HG03442 (cell line): ENCODE results near the gene PDE10A.

ENCODE experiments used
- ATAC-seq: cut with Tn5 transposase; IDR thresholded peaks from one replicate; pipeline ENCODE4 v1.9.1; 2021; ENCODE audit warnings: mild to moderate bottlenecking, moderate library complexity; ENCODE audit not compliant: unreplicated experiment

Gene PDE10A

DNA sequence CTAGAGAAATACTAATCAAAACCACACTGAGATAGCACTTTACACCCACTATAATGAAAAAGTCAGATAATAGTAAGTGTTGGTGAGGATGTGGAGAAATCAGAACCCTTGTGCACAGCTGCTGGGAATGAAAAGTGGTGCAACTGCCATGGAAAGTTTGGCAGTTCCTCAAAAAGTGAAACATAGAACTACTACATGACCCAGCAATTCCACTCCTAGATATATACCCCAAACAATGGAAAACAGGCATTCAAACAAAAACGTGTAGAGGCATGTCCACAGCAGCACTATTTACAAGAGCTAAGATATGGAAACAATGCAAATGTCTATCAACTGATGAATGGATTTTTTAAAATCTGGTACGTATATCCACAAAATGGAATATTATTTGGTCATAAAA lies 236.1 kb downstream of the PDE10A start:
- no peak for ATAC-seq

DNA sequence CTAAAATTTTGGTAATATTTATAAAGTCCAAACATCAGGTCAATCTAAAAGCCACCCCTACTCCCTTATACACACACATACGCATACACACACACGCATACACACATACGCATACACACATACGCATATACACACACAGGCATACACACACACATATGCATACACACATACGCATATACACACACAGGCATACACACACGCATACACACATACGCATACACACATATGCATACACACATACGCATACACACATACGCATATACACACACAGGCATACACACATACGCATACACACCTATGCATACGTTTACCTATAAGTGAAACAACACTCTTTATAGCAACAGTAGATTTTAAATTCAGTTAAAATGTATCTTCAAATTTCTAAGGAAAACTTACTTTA lies 240.8 kb downstream of the PDE10A start:
- ATAC-seq: no peak

DNA sequence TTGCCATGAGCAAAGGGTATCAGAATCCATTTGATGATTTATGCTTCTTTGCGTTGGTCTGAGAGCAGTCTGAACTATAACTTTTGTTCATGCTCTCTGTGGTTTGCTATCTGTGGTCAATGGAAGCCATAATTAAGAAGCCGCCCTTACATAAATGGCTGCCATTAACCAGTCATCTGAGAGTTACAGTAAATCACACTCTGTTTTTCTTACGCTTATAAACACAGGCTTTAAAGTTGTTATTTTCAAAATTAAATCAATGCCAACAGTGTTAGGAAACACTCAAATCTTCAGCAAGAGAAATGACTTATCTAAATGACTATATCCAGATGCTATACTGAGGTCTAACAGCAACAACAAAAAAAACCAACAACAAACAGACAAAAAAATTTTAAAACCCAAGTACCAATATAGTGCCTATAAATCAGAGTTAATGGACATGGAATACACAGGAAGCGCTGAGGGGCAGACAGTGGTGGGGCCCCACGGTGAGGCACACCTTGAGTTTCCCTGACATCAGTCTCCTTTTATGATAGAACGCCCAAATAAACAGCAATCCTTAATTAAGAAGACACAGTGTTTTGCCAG lies 245.7 kb downstream of the PDE10A start:
- no peak for ATAC-seq

DNA sequence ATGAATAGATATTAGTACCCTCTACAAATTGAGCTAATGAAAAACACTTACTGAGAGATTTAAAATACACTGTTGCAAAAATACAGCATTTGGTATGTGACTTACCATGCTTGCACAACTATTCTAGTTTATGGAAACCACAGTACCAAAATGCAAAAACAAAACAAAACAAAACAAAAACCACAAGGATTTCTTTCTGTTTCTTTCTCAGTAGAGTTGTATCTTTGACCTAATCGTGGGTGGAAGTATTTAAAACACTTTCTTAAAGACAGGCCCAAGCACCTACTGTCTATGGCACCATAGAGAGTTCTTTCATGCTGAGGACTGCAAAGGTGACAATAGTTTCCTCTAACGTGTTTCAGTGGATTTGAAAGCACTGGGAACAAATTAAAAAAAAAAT lies 258.3 kb downstream of the PDE10A start:
- no peak for ATAC-seq

DNA sequence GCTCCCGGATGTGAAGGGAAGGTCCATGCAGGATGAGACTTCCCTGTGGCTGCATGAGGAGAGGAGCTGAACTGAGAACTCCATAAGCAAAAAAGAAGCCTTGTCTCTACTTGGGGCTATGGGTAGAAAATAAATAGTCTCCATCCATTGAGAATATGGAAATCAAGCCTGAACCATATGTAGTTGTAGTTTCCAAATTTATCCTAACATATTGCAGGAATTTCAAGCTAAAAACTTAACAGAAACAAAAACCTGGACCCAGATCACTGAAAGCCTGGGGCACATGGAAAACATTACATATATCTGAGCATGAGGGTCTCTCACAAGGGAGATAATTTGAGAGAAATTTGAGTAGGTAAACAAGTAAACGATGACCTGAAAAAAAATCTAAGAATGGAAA lies 258.7 kb downstream of the PDE10A start:
- no peak for ATAC-seq

DNA sequence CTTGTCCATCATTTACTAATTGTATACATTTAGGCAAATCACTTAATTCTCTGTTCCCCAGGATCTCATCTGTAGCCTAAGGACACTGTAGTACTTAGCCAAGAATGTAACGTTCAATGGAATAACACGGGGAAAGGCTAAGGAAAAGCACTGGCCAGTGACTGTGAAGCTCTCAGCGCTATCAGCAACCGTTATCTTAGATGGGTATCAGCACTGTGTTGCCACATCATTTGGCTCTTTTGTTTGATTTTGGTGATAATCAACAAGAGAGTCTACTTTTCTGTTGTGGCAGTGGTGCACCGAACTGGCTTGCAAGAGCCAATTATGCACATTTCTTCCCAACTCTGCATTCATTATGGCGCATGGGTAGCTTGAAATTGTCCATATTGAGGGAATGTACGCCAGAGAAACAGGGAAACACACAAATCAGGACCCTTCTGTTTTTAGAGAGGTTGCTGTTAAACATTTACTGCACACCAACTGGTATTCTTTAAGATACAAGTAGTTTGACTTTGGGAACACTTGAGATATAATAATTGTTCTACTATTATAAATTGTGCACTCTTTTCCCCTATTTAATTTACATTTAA lies 259.9 kb downstream of the PDE10A start:
- ATAC-seq: no peak

DNA sequence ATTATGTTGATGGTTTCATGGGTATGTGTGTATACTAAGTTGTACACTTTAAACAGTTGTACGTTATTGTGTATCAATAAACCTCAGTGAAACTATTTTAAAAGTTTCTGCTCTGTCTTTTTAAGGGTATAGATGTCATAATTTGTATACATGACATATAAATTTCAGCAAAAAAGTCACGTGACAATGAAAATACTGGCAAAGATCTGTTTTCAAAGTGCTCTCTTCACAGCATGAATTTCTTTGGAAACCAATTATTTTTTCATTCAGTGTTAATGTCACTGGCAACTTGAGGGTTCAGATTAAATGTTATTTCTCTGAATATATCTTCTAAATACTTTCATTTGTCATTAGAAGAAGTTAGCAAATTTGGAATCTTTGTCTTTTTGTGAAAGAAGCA lies 261.9 kb downstream of the PDE10A start:
- ATAC-seq: no peak

DNA sequence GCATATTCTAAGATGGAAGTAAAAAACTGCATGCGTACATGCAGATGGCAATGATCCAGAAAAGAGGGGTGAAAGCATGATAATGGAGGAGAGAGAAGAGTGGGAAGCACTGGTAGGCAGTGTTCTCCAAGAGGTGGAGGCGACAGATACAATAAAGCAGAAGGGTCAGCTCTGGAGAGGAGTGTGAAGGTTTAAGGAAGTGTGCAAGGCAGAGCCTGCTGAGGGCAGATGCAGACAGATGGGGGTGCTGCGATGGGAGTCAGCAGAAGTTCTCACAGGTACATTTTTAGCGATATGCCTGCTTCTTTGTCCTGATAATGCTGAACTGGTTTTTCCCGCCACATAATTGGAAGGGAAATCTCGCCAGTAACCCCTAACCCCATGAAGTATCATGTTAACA lies 272.6 kb downstream of the PDE10A start:
- ATAC-seq: no peak

DNA sequence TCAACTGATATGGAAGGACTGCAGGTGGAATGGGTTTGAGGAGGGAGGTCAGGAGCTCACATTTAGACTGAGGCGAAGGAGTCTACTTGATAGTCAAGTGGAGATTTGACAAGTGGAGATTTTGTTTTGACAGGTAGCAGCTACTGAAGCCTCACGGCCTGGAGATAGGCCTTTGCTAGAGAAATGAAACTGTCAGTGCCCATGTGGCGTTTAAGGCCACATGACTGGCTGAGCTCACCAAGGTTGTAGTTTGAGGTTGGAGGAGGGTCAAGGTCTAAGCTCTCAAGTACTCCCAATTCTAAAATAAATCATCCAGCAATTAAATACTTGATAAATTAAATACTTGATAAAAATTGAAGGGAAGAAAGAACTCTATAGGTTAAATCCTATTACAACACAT lies 273.5 kb downstream of the PDE10A start:
- no peak for ATAC-seq

DNA sequence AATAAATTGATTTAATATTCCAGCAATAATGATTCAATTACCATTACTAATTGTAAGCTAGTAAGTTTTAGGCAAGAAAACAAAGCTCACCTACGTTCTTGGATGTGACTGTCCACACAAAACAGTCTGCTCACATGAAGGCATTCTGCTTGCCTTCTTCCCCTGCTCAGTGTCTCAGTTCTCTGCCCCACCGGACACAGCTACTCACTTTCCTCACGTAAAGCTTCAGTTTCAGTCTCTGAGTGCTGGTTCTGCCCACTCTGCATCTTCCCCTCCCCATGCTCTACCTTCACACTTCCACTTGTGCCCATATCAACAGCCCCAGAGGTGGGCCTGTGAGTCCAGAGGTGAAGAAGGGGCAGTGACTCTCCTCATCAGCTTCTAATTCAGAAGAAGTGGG lies 279.7 kb downstream of the PDE10A start:
- no peak for ATAC-seq

DNA sequence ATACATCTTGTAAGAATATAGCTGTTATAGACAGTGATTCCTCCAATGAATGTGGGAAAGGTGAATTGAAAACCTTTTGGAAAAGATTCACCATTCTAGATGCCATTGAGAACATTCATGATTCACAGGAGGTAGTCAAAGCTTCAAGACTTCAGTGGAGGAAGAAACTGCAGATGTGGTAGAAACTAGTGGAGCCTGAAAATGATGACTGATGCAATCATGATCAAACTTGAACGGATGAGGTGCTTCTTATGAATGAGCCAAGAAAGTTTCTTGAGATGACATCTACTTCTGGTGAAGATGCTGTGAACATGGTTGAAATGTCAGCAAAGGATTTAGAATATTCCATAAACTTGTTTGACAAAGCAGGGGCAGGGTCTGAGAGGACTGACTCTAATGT lies 286.9 kb downstream of the PDE10A start:
- ATAC-seq: no peak

DNA sequence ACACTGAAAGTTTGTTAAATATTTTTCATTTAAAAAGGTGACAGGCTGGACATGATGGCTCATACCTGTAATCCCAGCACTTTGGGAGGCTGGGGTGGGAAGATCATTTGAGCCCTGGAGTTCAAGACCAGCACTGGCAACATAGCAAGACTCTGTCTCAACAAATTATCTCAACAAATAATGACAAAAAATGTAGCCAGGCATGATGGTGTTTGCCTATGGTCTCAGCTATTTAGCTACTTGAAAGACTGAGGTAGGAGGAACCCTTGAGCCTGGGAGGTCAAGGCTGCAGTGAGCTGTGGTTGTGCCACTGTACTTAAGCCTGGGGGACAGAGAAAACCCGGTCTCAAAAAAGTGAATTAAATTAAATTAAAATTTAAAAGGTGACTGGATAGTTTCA lies 297.7 kb downstream of the PDE10A start:
- no peak for ATAC-seq

DNA sequence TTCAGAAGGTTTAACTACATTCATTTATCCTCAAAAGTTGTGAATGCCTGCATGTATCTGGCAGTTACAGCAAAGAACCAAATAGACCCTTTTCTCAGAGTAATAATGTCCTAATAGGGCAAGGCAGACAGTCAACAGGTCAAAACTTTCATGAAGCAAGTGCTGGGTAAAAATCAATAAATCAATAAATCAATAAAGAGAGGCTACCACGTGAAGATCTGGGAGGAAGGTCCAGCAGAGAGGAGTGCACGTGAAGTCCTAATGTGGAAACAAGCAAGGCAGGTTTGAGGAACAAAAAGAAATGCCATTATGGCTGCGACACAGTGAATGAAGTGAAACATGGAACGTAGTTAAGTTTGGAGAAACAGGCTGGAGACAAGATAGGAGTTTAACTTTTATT lies 317.3 kb downstream of the PDE10A start:
- ATAC-seq: no peak

DNA sequence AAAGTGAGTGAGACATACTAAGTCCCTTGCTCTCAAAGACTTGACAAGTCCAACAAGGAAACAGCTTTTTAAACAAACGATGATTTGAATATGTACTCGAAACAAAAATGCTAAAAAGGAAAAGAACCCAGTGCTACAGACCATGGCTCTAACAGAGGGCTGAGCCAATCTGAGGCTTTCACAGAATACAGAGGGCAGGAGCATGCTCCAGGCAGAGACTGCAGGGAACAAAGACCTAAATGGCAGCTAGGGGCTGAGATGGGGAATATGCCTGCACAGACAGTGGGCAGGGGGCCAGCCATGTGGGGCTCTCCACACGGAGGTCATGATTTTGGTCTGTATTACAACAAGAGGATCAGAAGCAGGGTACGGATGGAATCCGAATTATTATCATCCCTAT lies 322.5 kb downstream of the PDE10A start:
- no peak for ATAC-seq

DNA sequence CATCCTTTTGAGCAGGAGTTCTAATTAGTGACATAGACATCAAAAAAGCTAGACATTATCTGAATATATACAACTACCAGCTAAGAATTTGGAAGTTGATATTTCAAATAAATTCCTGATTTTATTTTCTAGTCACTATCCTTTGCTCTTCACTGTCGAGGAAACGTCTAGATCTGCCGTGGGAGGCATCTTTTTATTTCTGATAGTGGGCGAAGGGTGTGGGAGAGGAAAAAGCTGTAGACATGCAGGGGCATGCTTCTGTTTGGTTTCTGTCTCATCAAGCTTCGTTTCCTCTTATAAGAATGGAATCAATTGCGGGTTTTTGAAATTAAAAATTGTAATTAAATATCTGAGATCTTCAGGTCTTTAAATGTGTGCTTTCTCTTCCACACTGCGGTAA lies 337.4 kb downstream of the PDE10A start:
- ATAC-seq: no peak

DNA sequence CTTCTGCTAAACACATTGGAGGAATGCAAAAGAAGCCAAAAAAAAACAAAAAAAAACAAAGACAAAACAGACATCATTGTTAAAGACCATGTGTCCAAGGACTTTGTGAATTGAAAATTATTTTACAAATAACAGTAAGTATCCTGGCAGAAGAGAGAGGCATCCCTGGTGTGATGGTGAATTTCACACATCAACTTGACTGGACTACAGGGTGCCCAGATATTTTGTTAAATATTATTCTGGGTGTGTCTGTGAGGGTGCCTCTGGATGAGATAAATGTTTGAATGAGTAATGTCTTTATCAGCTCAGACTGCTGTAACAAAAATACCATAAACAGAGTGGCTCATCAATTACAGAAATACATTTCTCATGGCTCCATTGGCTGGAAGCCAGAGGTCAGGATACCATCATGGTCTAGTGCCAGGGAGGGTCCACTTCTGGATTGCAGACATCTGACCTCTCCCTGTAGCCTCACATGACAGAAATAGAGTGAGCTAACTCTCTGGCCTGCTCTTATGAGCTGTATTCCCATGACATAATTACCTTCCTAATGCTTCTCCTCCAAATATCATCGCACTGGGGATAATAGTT lies 341.4 kb downstream of the PDE10A start:
- ATAC-seq: no peak

DNA sequence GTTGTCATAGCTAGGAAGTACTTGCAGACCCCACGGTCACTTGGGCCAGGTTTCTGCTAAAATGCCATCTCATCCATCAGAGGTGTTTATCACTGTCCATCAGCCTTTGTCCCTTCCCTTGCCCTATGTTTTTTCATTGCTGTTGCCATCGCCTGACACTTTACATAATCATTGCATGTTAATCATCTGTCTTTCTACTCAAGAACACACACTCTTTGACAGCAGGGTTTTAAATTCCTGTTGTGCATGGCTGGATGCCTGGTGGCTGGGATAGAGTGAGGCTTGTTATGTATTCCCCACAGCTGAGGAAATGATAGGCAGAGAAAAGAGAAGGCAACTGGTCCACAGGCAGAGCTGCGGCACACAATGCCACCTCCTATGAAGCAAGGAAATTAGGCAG lies 341.9 kb downstream of the PDE10A start:
- no peak for ATAC-seq

DNA sequence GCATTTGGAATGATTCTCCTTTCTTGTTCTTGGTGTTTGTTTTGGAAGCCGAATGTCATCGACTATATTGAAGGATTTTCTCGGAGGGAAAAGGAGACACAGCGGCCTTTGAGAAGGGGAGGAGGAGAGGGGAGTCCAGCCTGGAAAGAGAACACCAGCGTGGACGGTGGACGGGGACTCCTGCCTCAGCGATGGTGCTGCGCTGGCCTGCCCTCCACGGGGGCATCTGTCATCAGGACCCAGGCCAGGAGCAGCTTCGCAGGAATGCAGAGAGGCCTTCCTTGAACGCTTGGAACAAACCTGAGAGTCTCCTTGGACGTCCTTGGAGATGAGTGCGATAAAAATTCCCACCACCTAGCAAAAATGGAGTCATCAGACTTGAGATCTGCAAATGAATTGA lies 345.3 kb downstream of the PDE10A start:
- ATAC-seq: no peak

DNA sequence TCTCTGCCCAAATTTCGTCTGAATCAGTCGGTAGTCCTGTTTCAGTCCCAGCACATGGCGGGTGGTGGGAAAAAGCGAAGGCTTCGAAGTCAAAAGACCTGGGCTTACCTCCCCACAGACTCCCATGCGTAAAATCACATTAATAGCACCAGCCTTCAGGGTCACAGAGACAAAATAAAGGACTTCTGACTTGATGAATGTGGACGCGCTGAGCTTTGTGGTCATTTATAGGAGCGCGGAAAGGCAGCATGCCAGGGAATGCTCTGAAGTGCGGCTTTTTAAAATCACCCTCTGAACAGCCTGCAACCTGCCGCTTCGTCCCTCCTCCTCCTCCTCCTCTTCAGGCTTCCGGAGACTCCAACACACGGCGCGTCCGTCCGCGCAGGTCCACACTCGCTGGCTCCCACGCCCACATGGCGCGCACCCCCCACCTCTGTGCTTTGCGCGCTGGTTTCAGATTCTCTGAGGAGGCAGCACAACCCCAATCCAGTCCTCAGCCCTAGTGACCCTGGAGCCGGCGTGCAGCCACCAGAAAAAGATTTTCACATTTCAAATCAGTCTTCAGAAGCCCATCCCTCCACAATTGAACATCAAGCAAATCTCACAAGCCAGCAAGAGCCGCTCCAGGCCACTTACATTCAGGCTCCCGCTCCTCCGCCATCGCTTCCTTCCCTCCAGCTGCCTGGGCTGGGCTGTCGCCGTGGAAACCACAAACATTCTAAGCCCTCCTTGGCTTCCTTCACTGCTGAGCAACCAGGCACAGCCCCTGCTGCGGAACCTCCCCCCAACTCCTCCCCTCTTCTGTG lies 353.9 kb downstream of the PDE10A start, which contains the start of gene C6orf118:
Gene C6orf118, minus strand, starts transcription at position 680 of the 806 bp plus-strand sequence. Its CDS starts 19 bp downstream, at position 661.
- ATAC-seq: no peak

DNA sequence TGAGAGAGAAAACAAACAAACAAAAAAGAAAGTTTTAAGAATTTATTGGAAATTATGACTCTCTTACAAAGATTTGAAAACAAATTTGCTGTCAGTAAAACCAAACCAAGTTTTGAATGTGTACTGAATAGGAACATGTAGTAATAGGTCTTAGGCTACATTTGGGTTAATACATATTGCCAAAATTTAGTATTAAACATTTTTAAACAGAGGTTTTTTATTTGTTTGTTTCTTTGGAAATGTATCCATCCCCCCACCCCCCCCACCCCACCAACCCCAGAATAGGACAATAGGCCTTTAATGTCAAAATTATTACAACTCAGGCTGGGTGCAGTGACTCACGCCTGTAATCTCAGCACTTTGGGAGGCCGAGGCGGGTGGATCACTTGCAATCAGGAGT lies 356.1 kb downstream of the PDE10A start:
- ATAC-seq: no peak

DNA sequence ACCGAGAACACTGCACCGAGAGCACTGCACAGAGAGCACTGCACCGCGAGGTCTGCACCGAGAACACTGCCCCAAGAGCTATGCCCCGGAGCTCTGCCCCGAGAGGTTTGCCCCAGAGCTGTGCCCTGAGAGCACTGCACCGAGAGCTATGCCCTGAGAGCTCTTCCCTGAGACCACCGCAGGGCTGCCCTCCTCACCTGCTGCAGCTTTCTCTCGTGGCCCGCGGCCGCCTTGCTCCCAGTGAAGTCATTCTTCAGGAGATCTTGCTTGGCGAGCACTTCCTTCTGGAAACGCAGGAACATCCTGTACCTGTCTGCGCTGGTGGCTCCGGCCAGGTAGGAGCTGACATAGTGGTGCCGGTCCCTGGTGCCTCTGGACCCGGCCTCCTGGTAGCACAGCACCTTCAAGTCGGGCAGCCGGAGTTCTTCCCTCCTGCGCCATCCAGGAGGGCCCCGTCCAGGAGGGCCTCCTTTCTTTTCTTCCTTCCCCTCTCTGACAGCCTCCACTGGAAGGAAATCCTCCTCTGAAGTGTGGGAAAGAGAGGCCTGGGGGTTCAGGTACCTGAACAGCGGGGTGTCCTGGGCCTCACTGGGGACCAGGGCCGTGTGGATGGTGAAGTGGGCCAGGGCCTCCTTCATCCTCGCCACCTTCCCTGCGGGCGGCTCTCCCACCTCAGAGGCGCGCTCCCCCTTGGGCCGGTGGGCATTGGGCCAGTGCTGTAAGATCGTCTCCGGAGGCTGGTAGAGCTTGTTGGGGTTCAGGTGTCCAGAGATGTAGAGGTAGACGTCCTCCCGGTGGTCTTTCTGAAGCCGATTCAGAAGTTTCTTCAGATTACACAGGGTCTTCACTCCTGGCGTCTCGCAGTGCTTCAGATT lies 361.4 kb downstream of the PDE10A start:
- no peak for ATAC-seq
